HG03196 (cell line): ENCODE data around the gene SCYGR4.
"Not testable (repeated sequence)": the region's sequence is repeated elsewhere in the genome, so short reads cannot be mapped to it uniquely, and the experiment has no call there.

Experiments
- ATAC-seq: cut with Tn5 transposase; IDR thresholded peaks from one replicate; pipeline ENCODE4 v1.9.1; 2021; ENCODE audit not compliant: unreplicated experiment

The SCYGR4 gene, protein sequence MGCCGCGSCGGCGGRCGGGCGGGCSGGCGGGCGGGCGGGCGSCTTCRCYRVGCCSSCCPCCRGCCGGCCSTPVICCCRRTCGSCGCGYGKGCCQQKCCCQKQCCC

DNA sequence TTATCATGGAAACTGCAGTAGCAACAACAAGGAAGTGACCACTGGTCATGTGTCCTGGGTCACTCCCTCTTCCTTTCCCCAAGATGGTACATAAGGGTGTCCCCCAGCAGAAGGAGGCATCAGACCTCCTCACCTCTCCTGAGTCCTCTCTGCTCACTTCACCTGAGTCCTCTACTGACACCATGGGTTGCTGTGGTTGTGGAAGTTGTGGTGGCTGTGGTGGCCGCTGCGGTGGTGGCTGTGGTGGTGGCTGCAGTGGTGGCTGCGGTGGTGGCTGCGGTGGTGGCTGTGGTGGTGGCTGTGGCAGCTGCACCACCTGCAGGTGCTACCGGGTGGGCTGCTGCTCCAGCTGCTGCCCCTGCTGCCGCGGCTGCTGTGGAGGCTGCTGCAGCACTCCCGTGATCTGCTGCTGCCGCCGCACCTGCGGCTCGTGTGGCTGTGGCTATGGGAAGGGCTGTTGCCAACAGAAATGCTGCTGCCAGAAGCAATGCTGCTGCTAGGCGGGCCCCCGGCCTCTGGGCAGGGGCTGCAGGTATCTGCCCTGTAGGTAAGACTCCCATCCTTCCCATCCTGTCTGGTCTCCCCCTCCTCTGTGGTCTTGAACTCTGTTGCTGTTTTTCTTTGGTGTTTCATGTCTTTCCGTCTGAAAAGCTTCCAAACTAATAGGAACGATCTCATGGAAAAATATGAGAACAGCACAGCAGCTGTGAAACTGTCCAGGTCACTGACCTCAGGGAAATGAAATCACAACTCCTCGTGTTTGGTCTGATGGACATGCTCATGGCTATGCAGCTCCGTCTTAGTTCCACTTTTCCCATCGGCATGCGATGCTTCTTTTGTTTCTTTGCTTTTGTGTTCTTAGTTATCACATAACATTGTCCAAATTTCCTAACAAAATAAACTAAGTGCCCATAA lies at the start of gene SCYGR4:
Gene SCYGR4 (plus strand): TSS at position 183 of the 915 bp plus-strand sequence. CDS start 0 bp downstream, at position 183.
- ATAC-seq, result no peak

DNA sequence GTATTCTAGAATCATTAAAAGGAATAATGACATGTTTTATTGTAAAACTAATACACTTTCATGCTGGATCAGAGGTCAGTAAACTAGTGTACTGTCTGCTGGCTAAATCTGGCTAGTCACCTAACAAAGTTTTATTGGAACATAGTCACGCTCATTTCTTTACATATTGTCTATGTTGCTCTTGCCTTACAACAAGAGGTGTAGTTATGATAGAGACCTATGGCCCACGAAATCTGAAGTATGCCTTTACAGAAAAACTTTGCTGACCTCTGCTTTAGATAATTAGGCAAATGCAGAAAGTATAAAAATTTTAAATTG lies 48.5 kb upstream of the SCYGR4 start:
- ATAC-seq, result no peak

DNA sequence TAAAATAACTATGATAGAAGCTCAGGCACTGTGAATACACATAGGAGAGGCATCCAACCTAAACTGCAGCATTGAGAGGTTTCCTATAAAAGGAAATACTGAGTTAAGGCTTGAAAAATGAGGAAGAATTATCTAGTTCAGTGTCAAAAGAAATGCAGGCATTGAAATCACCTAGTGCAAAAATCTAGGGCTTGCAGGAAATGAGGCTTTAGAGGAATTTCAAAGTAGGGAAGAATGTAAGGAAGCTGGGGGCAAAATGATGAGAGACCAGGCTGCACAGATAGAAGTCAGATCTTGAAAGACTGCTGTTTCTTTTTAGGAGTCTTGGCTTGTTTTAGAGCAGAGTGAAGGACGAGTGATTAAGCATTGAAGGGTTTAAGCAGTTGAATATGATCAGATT lies 46.7 kb upstream of the SCYGR4 start:
- ATAC-seq, result no peak

DNA sequence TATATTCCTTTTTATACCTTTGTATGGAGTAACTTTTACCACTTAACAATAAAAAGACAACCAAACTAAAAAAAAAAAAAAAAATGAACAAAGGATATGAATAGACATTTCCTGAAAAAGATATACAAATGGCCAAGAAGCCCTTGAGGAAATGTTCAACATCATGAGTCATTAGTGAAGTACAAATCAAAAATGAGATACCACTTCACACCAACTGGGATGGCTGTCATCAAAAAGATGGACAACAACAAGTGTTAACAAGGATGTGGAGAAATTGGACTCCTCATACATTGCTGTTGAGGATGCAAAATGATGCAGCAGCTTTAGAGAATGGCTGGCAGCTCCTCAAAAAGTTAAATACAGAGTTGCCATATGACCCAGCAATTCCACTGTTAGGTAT lies 41.2 kb upstream of the SCYGR4 start:
- ATAC-seq, result no peak

DNA sequence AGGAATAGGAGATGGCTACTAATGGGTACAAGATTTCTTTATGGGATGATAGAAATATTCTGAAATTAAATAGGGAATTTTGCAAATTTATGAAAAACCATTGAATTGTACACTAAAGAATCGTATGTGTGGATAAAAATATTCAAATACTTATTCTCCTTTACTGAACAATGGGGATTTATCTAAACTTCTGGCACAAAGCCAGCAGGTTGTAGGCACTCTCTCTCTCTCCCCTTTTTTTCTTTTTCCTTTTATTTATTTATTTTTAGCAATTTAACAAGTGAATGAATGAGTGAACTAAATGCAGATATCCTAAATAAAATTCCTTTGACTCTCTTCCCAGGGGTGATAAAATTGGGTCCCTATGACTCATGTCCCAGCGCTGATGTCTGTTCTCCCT lies 40.5 kb upstream of the SCYGR4 start:
- ATAC-seq, result no peak

DNA sequence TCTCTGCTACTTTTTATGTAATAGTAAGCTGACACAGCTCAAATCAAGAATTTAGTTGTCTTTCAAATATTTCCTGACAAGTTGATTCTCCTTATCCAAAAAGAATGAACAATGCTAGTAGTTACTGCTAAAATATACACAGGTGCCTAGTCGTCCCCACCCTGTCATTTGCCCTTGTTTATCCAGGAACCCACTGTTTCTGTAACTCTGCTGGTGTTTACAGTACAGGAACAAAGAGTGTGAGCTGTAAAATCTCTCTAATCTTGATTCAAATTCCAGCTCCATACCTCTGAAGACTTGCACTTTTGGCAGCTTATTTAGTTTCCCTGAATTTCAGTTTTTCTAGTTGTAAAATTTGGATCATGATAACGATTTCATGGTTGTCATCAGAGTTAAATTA lies 39.7 kb upstream of the SCYGR4 start:
- no peak for ATAC-seq

DNA sequence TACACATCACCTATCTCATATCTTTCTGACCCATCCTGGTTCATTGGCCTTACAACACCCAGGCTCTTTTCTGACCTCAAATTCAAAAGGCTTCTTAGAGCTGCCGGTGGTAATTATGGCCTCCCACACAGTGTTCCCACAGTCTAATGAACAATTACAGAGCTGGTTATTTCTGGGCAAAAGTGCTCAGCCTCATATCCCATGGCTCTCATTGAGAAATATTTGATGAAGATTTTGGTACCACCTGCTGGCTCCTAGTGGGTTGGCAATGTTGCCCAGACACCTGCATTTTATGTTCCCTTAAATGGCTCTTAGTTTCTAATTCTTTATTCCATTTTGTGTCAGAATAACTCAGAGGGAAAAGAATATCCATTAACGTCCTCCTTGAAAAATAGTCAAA lies 38.7 kb upstream of the SCYGR4 start:
- no peak for ATAC-seq

DNA sequence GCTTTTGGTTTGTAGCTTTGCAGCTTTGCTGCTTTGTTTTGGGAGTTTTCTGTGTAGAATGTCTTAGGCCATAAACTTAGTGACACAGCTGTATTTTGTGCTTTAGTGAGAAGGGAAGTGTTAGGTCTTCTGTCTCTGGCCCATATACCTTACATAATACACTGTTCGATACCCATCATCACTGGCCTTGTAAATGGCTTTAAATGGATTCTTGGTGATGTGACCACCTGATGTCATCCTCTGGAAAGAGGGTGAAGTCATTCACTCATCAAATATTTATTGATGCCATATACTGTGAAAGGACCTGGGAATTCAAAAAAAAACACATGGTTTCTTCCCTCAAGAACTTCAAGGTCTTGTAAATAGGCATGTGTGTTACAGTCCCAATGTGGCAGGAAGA lies 37.5 kb upstream of the SCYGR4 start:
- no peak for ATAC-seq

DNA sequence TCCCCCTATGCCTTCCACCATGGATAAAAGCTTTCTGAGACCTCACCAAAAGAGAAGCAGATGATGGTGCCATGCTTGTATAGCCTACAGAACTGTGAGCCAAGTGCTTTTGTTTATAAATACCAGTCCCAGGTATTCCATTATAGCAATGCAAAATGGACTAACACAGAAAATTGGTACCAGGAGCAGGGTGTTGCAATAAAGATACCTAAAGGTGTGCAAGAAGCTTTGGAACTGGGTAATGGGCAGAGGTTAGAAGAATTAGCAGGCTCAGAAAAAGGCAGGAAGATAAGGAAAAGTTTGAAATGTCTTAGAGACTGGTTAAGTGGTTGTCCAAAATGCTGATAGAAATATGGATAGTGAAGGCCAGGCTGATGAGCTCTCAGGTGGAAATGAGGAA lies 34.9 kb upstream of the SCYGR4 start:
- no peak for ATAC-seq

DNA sequence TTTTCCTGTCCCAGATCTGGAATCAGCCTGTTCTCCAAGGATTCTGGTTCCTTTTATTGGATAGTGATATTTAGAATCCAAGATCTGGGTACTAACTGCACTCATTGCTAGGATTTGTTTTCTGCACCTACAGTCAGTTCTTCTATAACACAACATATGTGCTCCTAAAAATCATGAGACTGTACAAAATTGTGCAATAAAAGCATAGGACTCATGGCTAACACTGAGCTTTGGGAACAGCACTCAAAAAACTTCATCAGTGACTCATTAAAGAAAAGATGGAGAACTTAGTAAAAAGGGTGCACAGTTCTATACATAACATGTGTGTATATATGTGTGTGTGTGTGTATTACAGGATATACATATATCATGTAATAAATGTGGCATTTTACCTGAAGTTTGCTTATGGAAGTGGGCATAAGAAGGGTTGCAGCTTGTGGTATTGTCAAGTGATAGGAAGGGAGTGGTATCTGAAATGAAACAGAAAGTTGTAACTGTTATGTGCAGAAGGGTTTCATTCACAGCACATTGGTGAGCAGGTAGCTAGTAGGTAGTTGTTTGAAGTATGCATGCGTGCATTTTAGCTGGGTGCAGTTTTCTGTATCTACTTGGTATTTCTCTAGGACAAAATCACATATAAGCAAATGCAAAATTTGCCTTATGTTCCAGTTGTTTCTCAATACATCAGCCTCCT lies 24.5 kb upstream of the SCYGR4 start:
- peak; percentile 74 for ATAC-seq

DNA sequence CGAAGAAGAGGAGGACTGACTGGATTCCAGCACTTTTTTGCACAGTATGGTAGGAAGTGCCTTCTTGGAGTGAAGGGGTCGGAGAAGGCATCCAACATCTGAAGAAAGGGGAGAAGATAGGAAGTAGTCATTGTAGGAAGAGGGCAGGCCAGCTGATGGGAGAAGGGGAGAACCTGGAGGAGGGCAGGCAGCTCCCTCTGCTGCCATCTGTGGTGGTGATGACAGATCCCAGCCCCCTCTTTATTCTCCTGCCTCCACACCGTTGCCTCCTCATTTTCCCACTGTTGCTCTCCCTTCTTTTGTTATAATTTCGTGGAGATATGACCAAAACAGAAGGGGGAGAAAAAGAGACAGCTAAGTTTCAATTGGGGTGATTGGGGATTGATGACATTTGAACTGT lies 21.5 kb upstream of the SCYGR4 start:
- no peak for ATAC-seq

DNA sequence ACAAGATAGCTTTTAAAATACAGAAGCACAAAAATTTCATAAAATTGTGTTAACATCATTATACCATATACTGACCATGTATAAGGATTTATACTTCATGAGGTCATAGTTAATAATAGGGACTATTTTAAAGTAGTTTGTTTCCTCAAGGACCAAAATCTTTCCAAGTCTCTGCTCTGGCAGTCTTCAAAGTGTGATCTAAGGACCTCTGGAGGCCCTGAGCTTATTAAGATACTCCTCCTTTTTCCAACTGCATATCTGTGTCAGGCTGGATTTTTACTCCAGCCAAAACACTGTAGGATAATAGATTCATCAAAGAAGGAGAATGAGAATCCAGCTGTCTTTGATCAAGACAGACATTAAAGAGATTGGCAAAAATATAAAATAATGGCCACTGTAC lies 20.3 kb upstream of the SCYGR4 start:
- no peak for ATAC-seq

DNA sequence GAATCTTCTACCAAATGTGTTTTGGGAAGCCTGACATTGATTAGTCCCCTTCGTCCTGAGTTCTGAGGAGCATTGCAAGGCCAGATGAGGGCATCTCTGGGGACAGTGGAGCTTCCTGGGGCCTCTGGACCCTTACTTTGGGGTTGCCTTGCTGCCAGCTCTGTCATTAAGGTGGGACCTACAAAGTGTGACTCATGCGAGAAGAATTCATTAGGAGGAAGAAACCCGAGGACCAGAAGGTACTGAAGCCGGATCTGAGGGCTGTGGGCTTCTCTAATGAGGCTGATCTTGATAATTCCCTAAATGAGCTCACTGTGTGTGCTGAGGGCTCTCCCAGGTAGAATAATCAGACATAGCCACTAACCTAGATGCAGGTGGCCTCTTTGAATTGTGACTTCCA lies 19.3 kb upstream of the SCYGR4 start:
- ATAC-seq, result no peak

DNA sequence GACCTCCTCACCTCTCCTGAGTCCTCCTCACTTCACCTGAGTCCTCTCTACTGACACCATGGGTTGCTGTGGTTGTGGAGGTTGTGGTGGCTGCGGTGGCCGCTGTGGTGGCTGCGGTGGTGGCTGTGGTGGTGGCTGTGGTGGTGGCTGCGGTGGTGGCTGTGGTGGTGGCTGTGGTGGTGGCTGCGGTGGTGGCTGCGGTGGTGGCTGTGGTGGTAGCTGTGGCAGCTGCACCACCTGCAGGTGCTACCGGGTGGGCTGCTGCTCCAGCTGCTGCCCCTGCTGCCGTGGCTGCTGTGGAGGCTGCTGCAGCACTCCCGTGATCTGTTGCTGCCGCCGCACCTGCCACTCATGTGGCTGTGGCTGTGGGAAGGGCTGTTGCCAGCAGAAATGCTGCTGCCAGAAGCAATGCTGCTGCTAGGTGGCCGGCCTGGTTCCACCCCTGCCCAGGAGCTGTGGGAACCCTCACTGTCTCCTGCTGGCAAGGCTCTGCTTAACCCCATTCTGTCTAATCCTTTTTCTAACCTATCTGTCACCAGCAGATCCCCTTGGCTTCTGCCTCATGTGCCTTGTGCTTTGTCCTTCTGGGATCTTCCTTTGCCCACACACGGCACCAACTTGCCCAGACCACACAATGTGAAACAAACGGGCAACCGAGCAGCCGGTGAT lies 18.3 kb upstream of the SCYGR4 start, which contains the start of gene SCYGR2:
Gene SCYGR2 (plus strand): TSS at position 59 of the 669 bp plus-strand sequence. CDS start 0 bp downstream, at position 59.
- ATAC-seq, result not testable (repeated sequence)

DNA sequence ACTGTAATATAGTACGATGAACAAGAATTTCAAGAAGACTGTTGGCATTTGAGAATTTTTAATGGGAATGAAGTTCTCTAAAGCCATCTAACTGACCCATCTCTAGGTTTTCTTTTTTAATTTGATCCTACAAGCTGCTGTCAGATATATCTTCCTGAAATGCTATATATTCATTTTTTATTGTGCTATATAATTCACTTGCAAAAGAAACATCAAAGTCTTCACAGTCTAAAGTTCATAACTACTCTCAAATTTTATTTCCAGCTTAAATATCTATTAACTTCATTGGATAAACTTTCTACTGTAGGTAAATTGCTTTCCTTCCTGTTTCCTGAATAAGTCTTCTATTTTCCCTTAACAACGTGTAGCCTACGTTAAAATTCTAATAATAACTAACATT lies 14.9 kb upstream of the SCYGR4 start:
- ATAC-seq, result no peak

DNA sequence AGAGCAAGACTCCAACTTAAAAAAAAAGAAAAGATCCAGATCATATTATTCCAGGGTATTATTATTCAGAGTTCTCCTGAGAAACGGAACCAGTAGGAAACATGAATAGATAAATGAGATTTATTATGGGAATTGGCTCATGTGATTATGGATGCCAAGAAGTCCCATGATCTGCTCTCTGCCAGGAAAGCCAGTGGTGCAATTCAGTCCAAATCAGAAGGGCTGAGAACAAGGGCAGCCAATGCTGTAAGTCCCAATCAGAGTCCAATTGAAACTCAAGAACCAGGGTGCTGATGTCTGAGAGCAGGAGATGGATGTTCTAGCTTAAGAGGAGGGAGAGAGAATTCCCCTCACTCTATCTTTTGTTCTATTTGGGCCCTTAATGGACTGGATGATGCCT lies 10.8 kb upstream of the SCYGR4 start:
- ATAC-seq, result no peak

DNA sequence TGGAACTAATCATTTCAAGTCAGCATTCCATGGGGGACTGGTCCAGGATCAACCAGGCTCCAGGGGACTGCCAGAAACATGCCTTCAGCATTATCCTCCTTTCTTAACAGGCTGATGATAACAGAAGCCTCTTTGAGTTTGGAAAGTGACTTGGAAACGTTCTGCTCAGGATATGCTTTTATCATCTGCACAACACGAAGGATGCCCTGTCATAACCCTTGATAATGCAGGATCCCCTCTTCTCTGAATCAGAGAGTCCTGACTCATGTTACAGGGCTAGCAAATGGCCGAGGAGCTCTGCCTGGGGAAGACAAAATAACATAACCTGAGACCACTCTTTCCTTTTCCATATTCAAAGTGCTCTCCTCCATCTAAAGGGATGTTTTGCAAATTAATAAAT lies 9.4 kb upstream of the SCYGR4 start:
- ATAC-seq, result no peak

DNA sequence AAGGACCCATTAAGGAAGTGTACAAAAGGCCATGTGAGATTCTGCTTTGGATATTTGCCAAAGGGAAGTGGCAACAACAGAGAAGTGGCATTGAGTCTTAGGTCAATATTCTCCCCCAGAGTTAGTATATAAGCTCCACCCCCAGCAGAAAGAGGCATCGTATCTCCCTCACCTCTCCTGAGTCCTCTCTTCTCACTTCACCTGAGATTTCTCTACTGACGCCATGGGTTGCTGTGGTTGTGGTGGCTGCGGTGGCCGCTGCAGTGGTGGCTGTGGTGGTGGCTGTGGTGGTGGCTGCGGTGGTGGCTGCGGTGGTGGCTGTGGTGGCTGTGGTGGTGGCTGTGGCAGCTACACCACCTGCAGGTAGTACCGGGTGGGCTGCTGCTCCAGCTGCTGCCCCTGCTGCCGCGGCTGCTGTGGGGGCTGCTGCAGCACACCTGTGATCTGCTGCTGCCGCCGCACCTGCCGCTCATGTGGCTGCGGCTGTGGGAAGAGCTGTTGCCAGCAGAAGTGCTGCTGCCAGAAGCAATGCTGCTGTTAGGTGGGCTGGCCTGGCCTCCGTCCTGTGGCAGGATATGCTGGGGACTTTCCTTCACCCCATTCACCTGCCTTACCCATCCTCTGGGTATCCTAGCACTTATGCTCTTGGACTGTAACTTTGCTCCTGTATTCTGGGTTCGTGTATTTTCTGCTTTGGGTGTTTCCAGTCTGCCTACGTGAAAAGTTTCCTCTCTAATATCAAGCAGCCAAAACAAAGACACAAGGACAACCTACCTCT lies 8.5 kb upstream of the SCYGR4 start:
- no peak for ATAC-seq

DNA sequence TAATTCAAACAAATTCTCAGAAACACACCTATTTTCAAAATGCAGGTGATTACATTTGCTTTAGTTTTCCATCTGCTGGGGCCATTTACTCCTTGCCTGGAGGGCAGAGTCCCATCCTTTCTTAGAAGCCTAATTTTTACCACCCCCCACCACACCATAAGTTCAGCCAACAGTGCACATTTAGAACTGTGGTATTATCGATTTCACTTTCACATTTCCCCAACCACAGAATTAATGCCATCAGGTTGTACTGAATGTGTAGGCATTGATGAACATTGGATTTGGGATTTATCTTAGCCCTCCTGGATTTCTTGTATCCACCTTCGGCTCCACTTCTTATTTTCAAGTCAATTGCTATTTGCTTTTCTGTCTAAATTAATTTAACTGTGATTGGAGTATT lies 7.2 kb upstream of the SCYGR4 start:
- no peak for ATAC-seq

DNA sequence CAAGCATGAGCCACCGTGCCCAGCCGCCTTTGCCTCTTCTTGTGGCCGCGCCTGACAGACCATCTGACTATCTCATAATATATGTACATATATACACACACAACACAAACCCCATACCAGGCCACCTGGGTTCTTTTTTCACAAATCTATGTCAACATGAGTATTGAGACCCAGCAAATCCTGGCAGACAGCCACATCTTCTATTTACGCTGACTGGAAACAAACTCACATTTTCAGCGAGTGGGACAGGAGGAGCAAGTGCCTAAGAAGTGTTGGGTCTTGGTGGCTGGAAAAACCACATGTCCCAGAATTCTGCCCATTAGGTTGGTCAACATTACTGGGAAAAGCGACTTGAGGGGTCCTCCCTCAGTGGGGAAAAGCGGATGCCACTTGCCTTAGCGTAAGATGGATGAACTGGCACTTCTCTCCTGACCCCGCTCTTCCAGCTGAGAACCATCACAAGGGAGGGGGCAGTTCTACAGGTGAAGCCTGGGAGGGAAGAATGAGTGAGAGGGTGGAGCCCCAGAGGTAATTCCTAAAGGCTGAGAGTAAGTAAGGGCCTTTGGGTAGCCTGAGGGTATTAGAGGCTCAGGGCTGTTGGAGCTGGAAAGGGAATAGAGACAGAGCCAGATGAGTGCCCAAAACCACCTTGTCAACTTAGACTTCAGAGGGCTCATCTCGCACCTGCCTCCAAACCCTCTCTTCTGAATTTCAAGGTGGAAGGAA lies 4.6 kb upstream of the SCYGR4 start:
- ATAC-seq, result no peak
